HFFc6 (cell line): ENCODE measurements around the gene ARF4. TPM values are rescaled to one million over a fixed set of nuclear protein-coding genes. Genes with fewer than 3 reads are reported as not detected.

Experiments used
- DNase-seq: peaks from one replicate; pipeline ENCODE4 v3.0.0-alpha.2; 2018
- H3K27ac Mint-ChIP-seq: 2 replicates; pipeline ENCODE4 v1.8.0; 2020; ENCODE audit warnings: mild to moderate bottlenecking, mixed read lengths
- H3K27me3 Mint-ChIP-seq: 2 replicates; pipeline ENCODE4 v1.8.0; 2021; ENCODE audit warnings: mild to moderate bottlenecking, moderate library complexity, mixed read lengths; ENCODE audit not compliant: insufficient read depth
- H3K36me3 Mint-ChIP-seq: 2 replicates; pipeline ENCODE4 v1.8.0; 2021; ENCODE audit warnings: low read depth, mixed read lengths
- H3K4me1 Mint-ChIP-seq: 2 replicates; pipeline ENCODE4 v1.8.0; 2020; ENCODE audit warnings: low read depth, mixed read lengths
- H3K4me3 Mint-ChIP-seq: 2 replicates; pipeline ENCODE4 v1.8.0; 2020; ENCODE audit warnings: mild to moderate bottlenecking, moderate library complexity, mixed read lengths
- H3K9me3 Mint-ChIP-seq: 2 replicates; pipeline ENCODE4 v1.8.0; 2020; ENCODE audit warnings: mild to moderate bottlenecking, mixed read lengths
- CTCF ChIP-seq: fragments of 200-600 bp; sonication (generic); IDR thresholded peaks from 2 replicates; pipeline ENCODE4 v1.5.0; 2021; ENCODE audit warnings: antibody characterized with exemption, mild to moderate bottlenecking
- total RNA-seq, 6 experiments: library from RNA; stranded (reverse); fragmentation: NEBNext Ultra II Directional; extraction: Animal tissue kit (Norgen Biotek cat#: 25700); gene quantifications; 2 replicates in 1 of 6; 3 replicates in 5 of 6; pipeline ENCODE4 v1.2.3, GENCODE V29; 2021

Gene ARF4
- total RNA-seq, 6 experiments from 2014 or later = 446 to 567 (median 535) TPM

- Mint-ChIP-seq H3K27ac (peak overlapping the region; percentile 99), H3K9me3 (peaks cover 8% of the 10 kb centered on the region; the same call in 1 of the 2 replicates), H3K4me3 (peak overlapping the region; percentile 99), H3K4me1 (peaks cover 51% of the 10 kb centered on the region), H3K27me3 (peaks cover 22% of the 10 kb centered on the region), H3K36me3 (peaks cover 52% of the 10 kb centered on the region)
- no peak for DNase-seq
- no peak for TF ChIP-seq CTCF
Observed at GRCh38 chr3:57594144-57594543, 3.0 kb downstream of the ARF4 start.

- H3K27me3 Mint-ChIP-seq = peaks cover 22% of the 10 kb centered on the region
- TF ChIP-seq CTCF = no peak
- peaks cover 50% of the 10 kb centered on the region for H3K4me1 Mint-ChIP-seq
- no peak for DNase-seq
- peak overlapping the region; percentile 38 for H3K27ac Mint-ChIP-seq
- H3K4me3 Mint-ChIP-seq = peak overlapping the region; percentile 99
- peaks cover 8% of the 10 kb centered on the region; the same call in 1 of the 2 replicates for H3K9me3 Mint-ChIP-seq
- H3K36me3 Mint-ChIP-seq = peaks cover 52% of the 10 kb centered on the region
Observed at GRCh38 chr3:57592306-57592705, 4.8 kb downstream of the ARF4 start.

GRCh38 chr3:57587905-57588304, 9.2 kb downstream of the ARF4 start:
- no peaks in the 10 kb centered on the region for H3K9me3 Mint-ChIP-seq
- 0 out of 2 replicates have a peak overlapping the region, but pooled peaks have one; percentile 13 for H3K27ac Mint-ChIP-seq
- TF ChIP-seq CTCF = no peak
- H3K27me3 Mint-ChIP-seq = peaks cover 3% of the 10 kb centered on the region
- H3K36me3 Mint-ChIP-seq = peaks cover 24% of the 10 kb centered on the region
- H3K4me1 Mint-ChIP-seq = peaks cover 56% of the 10 kb centered on the region
- H3K4me3 Mint-ChIP-seq = peak overlapping the region; percentile 39; the same call in 1 of the 2 replicates
- DNase-seq = no peak

- no peak for TF ChIP-seq CTCF
- Mint-ChIP-seq H3K4me3 (peak overlapping the region; percentile 42; the same call in 1 of the 2 replicates), H3K9me3 (no peaks in the 10 kb centered on the region), H3K27ac (peak overlapping the region; percentile 42), H3K36me3 (peaks cover 20% of the 10 kb centered on the region), H3K27me3 (peaks cover 3% of the 10 kb centered on the region), H3K4me1 (peaks cover 49% of the 10 kb centered on the region)
- DNase-seq = no peak
Observed at GRCh38 chr3:57586778-57587177, 10.4 kb downstream of the ARF4 start.

- peak overlapping the region; percentile 59 for H3K27ac Mint-ChIP-seq
- TF ChIP-seq CTCF = no peak
- peaks cover 39% of the 10 kb centered on the region for H3K4me1 Mint-ChIP-seq
- no peaks in the 10 kb centered on the region; the same call in none of the 2 replicates for H3K27me3 Mint-ChIP-seq
- no peaks in the 10 kb centered on the region for H3K9me3 Mint-ChIP-seq
- DNase-seq = no peak
- peaks cover 20% of the 10 kb centered on the region; the same call in 1 of the 2 replicates for H3K36me3 Mint-ChIP-seq
- 0 out of 2 replicates have a peak overlapping the region, but pooled peaks have one; percentile 10 for H3K4me3 Mint-ChIP-seq
Observed at GRCh38 chr3:57583544-57583943, 13.6 kb downstream of the ARF4 start.
